SK-N-MC (cell line): ENCODE data around the gene FHIP2A.

Source experiments
- EZH2 ChIP-seq: fragments of 200-600 bp; sonication (generic); IDR thresholded peaks from one replicate; pipeline ENCODE4 v1.6.1; 2017; ENCODE audit warnings: antibody characterized with exemption
- FOXP2 ChIP-seq: optimal IDR thresholded peaks from 2 replicates; pipeline ENCODE3; 2011; ENCODE audit warnings: mild to moderate bottlenecking, moderate library complexity; ENCODE audit not compliant: insufficient read depth; ENCODE audit errors: extremely low read length, control extremely low read depth
- POLR2AphosphoS5 ChIP-seq: IDR thresholded peaks from 2 replicates; pipeline ENCODE4 v1.6.1; 2012; ENCODE audit warnings: mild to moderate bottlenecking, low read depth, low read length, borderline replicate concordance

DNA sequence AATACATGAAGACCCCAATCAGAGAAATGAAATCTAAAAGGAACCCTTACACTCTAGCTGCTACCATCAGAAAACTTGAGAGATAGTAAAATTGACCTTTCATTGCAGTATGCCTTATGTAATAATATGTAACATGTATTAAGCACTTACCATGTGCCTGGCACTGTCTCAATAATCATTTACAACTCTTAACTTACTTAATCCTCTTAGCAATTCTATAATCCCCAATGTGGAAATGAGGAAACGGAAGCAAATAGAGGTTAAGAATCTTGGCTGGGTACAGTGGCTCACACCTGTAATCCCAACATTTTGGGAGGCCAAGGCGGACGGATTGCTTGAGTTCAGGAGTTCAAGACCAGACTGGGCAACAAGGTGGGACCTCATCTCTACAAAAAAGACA, 29.8 kb upstream of the FHIP2A start:
- TF ChIP-seq POLR2AphosphoS5 (no peak), EZH2 (no peak), FOXP2 (no peak)
